H1 (cell line): ENCODE results near the gene POU5F1. TPM values are rescaled to one million over a fixed set of nuclear protein-coding genes. Genes with fewer than 3 reads are reported as not detected.

ENCODE experiments used
- CTCF ChIA-PET: fragments of 300-600 bp; sonication (Branson Sonifier 250); formaldehyde crosslinking; loops from one replicate; lab custom pipeline; 2021; ENCODE audit not compliant: partially characterized antibody; lab: Charles Lee
- POLR2A ChIA-PET: fragments of 300-600 bp; sonication (Branson Sonifier 250); formaldehyde crosslinking; loops from one replicate; lab custom pipeline; 2021; ENCODE audit warnings: inconsistent platforms; ENCODE audit not compliant: partially characterized antibody; lab: Charles Lee
- DNase-seq, 2 experiments: peaks; one replicate each; pipeline versions ENCODE4 v3.0.0 to v3.0.0-alpha.2; 2010 to 2022; ENCODE audit warnings: low spot score in 2 of 2, low read depth in 1 of 2, mixed read lengths in 1 of 2
- FAIRE-seq: peaks from 2 replicates; lab custom pipeline; 2011; peaks lifted over from hg19 to GRCh38; lab: Jason Lieb, UNC
- H2AFZ ChIP-seq: 2 replicates; pipeline ENCODE4 v1.8.1; 2012; ENCODE audit warnings: low read length, inconsistent platforms
- H2AK5ac ChIP-seq: 2 replicates; pipeline ENCODE4 v1.6.1; 2013; ENCODE audit warnings: low read depth, low read length
- H2BK120ac ChIP-seq: replicated peaks from 2 replicates; pipeline ENCODE3; 2013; ENCODE audit warnings: low read depth, low read length, inconsistent platforms
- H2BK12ac ChIP-seq: 2 replicates; pipeline ENCODE4 v1.6.1; 2013; ENCODE audit warnings: low read depth, low read length
- H2BK15ac ChIP-seq: 2 replicates; pipeline ENCODE4 v1.6.1; 2013; ENCODE audit warnings: low read length
- H2BK20ac ChIP-seq: 2 replicates; pipeline ENCODE4 v1.6.1; 2013; ENCODE audit warnings: low read length
- H2BK5ac ChIP-seq: 2 replicates; pipeline ENCODE4 v1.6.1; 2013; ENCODE audit warnings: low read depth, low read length
- H3K14ac ChIP-seq: 2 replicates; pipeline ENCODE4 v1.6.1; 2013; ENCODE audit warnings: inconsistent platforms; ENCODE audit not compliant: insufficient read length
- H3K18ac ChIP-seq: 2 replicates; pipeline ENCODE4 v1.6.1; 2013; ENCODE audit warnings: low read length; ENCODE audit errors: extremely low read depth
- H3K23ac ChIP-seq: 2 replicates; pipeline ENCODE4 v1.6.1; 2013; ENCODE audit warnings: inconsistent platforms; ENCODE audit not compliant: insufficient read length
- H3K23me2 ChIP-seq: 2 replicates; pipeline ENCODE4 v1.6.1; 2013; ENCODE audit warnings: low read depth, low read length
- H3K27ac ChIP-seq: 2 replicates; pipeline ENCODE4 v1.6.1; 2011; ENCODE audit warnings: low read depth, low read length, inconsistent platforms
- H3K27me3 ChIP-seq, 4 experiments: replicated peaks in 1 of 4; 1 replicate in 1 of 4; 2 replicates in 3 of 4; pipeline versions ENCODE4 v1.6.1 to v1.8.1; 2011 to 2013; ENCODE audit warnings: low read length in 3 of 4, mild to moderate bottlenecking in 3 of 4, inconsistent platforms in 2 of 4, mixed read lengths in 2 of 4, moderate library complexity in 1 of 4; ENCODE audit not compliant: control insufficient read depth in 3 of 4, insufficient read depth in 3 of 4; ENCODE audit errors: extremely low read depth in 1 of 4
- H3K36me3 ChIP-seq, 4 experiments: 2 replicates each; pipeline versions ENCODE4 v1.6.1 to v1.8.1; 2011 to 2013; ENCODE audit warnings: mild to moderate bottlenecking in 4 of 4, low read length in 3 of 4, moderate library complexity in 2 of 4, control low read depth in 1 of 4, inconsistent platforms in 1 of 4; ENCODE audit not compliant: insufficient read depth in 4 of 4, control insufficient read depth in 2 of 4
- H3K4ac ChIP-seq: replicated peaks from 2 replicates; pipeline ENCODE3; 2013; ENCODE audit warnings: low read length, low read depth, mixed read lengths, inconsistent platforms; ENCODE audit not compliant: insufficient read length
- H3K4me1 ChIP-seq, 4 experiments: replicated peaks in 1 of 4; 1 replicate in 1 of 4; 2 replicates in 3 of 4; pipeline versions ENCODE4 v1.6.1 to v1.8.1; 2011 to 2013; ENCODE audit warnings: low read length in 3 of 4, inconsistent platforms in 2 of 4, mixed read lengths in 1 of 4; ENCODE audit not compliant: insufficient read depth in 4 of 4, control insufficient read depth in 3 of 4
- H3K4me2 ChIP-seq, 2 experiments: 2 replicates each; pipeline versions ENCODE4 v1.6.1 to v1.8.1; 2011 to 2013; ENCODE audit warnings: low read depth in 2 of 2, low read length in 2 of 2, control low read depth in 1 of 2, inconsistent platforms in 1 of 2, mild to moderate bottlenecking in 1 of 2; ENCODE audit not compliant: insufficient read depth in 1 of 2
- H3K4me3 ChIP-seq, 4 experiments: fragments of 200-600, 300-600 bp in 1 of 4; sonication (generic), shearing (Covaris generic), sonication (Bioruptor Twin) in 1 of 4; 2 replicates each; pipeline versions ENCODE4 v1.5.1 to v1.8.1; 2011 to 2016; ENCODE audit warnings: low read length in 4 of 4, low read depth in 3 of 4, control low read depth in 2 of 4, inconsistent platforms in 2 of 4, mild to moderate bottlenecking in 2 of 4, mixed read lengths in 1 of 4, moderate library complexity in 1 of 4; ENCODE audit not compliant: insufficient read depth in 2 of 4; ENCODE audit errors: extremely low read depth in 1 of 4
- H3K56ac ChIP-seq: replicated peaks from 2 replicates; pipeline ENCODE3; 2013; ENCODE audit warnings: low read depth, mild to moderate bottlenecking, mixed read lengths, low read length, inconsistent platforms; ENCODE audit not compliant: insufficient read length
- H3K79me1 ChIP-seq: 2 replicates; pipeline ENCODE4 v1.6.1; 2013; ENCODE audit warnings: low read depth, low read length, control low read depth
- H3K79me2 ChIP-seq, 2 experiments: 2 replicates each; pipeline versions ENCODE4 v1.6.1 to v1.8.1; 2012 to 2013; ENCODE audit warnings: low read length in 2 of 2, mild to moderate bottlenecking in 2 of 2, inconsistent platforms in 1 of 2; ENCODE audit not compliant: insufficient read depth in 2 of 2, control insufficient read depth in 1 of 2
- H3K9ac ChIP-seq, 4 experiments: replicated peaks in 1 of 4; 1 replicate in 1 of 4; 2 replicates in 3 of 4; pipeline versions ENCODE4 v1.6.1 to v1.8.1; 2011 to 2013; ENCODE audit warnings: low read depth in 3 of 4, low read length in 3 of 4, control low read depth in 2 of 4, mild to moderate bottlenecking in 2 of 4, moderate library complexity in 2 of 4, inconsistent platforms in 1 of 4; ENCODE audit errors: extremely low read depth in 1 of 4
- H3K9me3 ChIP-seq, 2 experiments: 2 replicates each; pipeline versions ENCODE4 v1.6.1 to v1.8.1; 2012 to 2013; ENCODE audit warnings: mild to moderate bottlenecking in 2 of 2, moderate library complexity in 2 of 2, control low read depth in 1 of 2, inconsistent platforms in 1 of 2, low read depth in 1 of 2, low read length in 1 of 2, mixed read lengths in 1 of 2; ENCODE audit not compliant: insufficient read depth in 2 of 2
- H4K20me1 ChIP-seq, 2 experiments: replicated peaks in 1 of 2; 2 replicates each; pipeline versions ENCODE3 to v1.8.1; 2011 to 2013; ENCODE audit warnings: inconsistent platforms in 2 of 2, low read length in 2 of 2, mild to moderate bottlenecking in 1 of 2; ENCODE audit not compliant: insufficient read depth in 2 of 2, control insufficient read depth in 1 of 2
- H4K5ac ChIP-seq: 2 replicates; pipeline ENCODE4 v1.6.1; 2013; ENCODE audit warnings: low read length, low read depth, mixed read lengths, inconsistent platforms; ENCODE audit not compliant: insufficient read length
- H4K8ac ChIP-seq: 2 replicates; pipeline ENCODE4 v1.8.0; 2013; ENCODE audit warnings: mild to moderate bottlenecking, moderate library complexity, low read length, inconsistent platforms; ENCODE audit not compliant: insufficient read depth; ENCODE audit errors: extremely low read depth
- H4K91ac ChIP-seq: replicated peaks from 2 replicates; pipeline ENCODE3; 2013; ENCODE audit warnings: low read length, mixed read lengths, inconsistent platforms; ENCODE audit not compliant: insufficient read length
- EP300 ChIP-seq, 2 experiments: IDR thresholded peaks; 1 replicate in 1 of 2; 2 replicates in 1 of 2; pipeline ENCODE4 v1.6.1; 2011 to 2012; ENCODE audit warnings: low read depth in 2 of 2, low read length in 2 of 2, mild to moderate bottlenecking in 2 of 2, borderline replicate concordance in 1 of 2, inconsistent platforms in 1 of 2, moderate library complexity in 1 of 2
- EZH2 ChIP-seq: fragments of 200-600 bp; sonication (generic); IDR thresholded peaks from 2 replicates; pipeline ENCODE4 v1.7.1; 2012; ENCODE audit warnings: low read depth, mild to moderate bottlenecking, moderate library complexity, low read length, inconsistent platforms; ENCODE audit not compliant: severe bottlenecking
- POLR2AphosphoS5 ChIP-seq: IDR thresholded peaks from 2 replicates; pipeline ENCODE4 v1.6.1; 2011; ENCODE audit warnings: low read depth, low read length
- RBBP5 ChIP-seq: IDR thresholded peaks from 2 replicates; pipeline ENCODE4 v1.7.1; 2012; ENCODE audit warnings: low read depth, mild to moderate bottlenecking, inconsistent platforms, low read length, moderate library complexity, borderline replicate concordance
- RNF2 ChIP-seq: fragments of 200-900, 300-1000 bp; sonication (generic); IDR thresholded peaks from 2 replicates; pipeline ENCODE4 v1.7.1; 2016; ENCODE audit warnings: borderline replicate concordance, low read depth, mild to moderate bottlenecking, antibody characterized with exemption, low read length; ENCODE audit not compliant: poor library complexity, severe bottlenecking; ENCODE audit errors: missing control alignments
- RXRA ChIP-seq: IDR thresholded peaks from 2 replicates; pipeline ENCODE4 v1.6.1; 2011; ENCODE audit warnings: low read depth, mild to moderate bottlenecking, low read length, moderate library complexity; ENCODE audit not compliant: insufficient read depth
- SP1 ChIP-seq: IDR thresholded peaks from 2 replicates; pipeline ENCODE4 v1.6.1; 2011; ENCODE audit warnings: low read depth, low read length
- TCF12 ChIP-seq: IDR thresholded peaks from 2 replicates; pipeline ENCODE4 v1.6.1; 2011; ENCODE audit warnings: low read depth, mild to moderate bottlenecking, low read length
- TEAD4 ChIP-seq: IDR thresholded peaks from 2 replicates; pipeline ENCODE4 v1.6.1; 2012; ENCODE audit warnings: low read depth, low read length, inconsistent platforms, mixed read lengths
- WGBS, 2 experiments: shearing (Covaris generic) in 1 of 2; methylation state at CpG; one replicate each; pipeline versions ENCODE4 v1.1.6 to v1.1.7; 2013 to 2015; ENCODE audit warnings: low lambda C conversion rate in 2 of 2, mixed read lengths in 2 of 2, inconsistent platforms in 1 of 2, low coverage in 1 of 2, missing lambda C conversion rate in 1 of 2; ENCODE audit not compliant: insufficient replicate concordance in 2 of 2, insufficient coverage in 1 of 2, insufficient read length in 1 of 2; ENCODE audit errors: extremely low coverage in 1 of 2, missing lambda C conversion rate in 1 of 2; 5-methylcytosine and 5-hydroxymethylcytosine counted together
- long read RNA-seq, 2 experiments: library from RNA in 1 of 2; library from capped mRNA in 1 of 2; stranded (forward); transcript quantifications; one replicate each; pipeline ENCODE4 v2.0.0, GENCODE V29; 2021; ENCODE audit warnings: inconsistent platforms in 1 of 2
- polyA minus RNA-seq, 3 experiments: library from RNA; depleted of rRNA, polyadenylated mRNA; stranded (reverse); fragments of >200 nt; gene quantifications; 1 replicate in 2 of 3; 2 replicates in 1 of 3; pipeline ENCODE4 v1.2.3, GENCODE V29; 2011
- polyA plus RNA-seq, 7 experiments: library from polyadenylated mRNA; depleted of rRNA in 3 of 7; stranded (reverse) in 5 of 7; unstranded in 2 of 7; fragments of >200 nt in 5 of 7; fragments of 200-250 nt in 2 of 7; gene quantifications; 1 replicate in 5 of 7; 2 replicates in 1 of 7; 4 replicates in 1 of 7; pipeline versions ENCODE4 v1.2.1 to v1.2.3, GENCODE V29; 2011 to 2013; ENCODE audit warnings: missing spikeins in 2 of 7, mixed read lengths in 2 of 7
- total RNA-seq: library from RNA; stranded (reverse); fragmentation: NEBNext Ultra II Directional; extraction: Animal tissue kit (Norgen Biotek cat#: 25700); gene quantifications from 2 replicates; pipeline ENCODE4 v1.2.1, GENCODE V29; 2021

POU5F1 gene
- total RNA-seq (2,526 and 2,533 TPM in 2 replicates), polyA plus RNA-seq (2011; rRNA removed) (2,437 and 2,958 TPM in 2 replicates), polyA minus RNA-seq (2011; rRNA and poly(A)+ RNA removed) (686 and 909 TPM in 2 replicates)
- polyA plus RNA-seq (2011; cell fraction: cytosol; rRNA removed): 3,112 TPM
- 1,732 TPM for polyA plus RNA-seq (2011; cell fraction: nucleus; rRNA removed)
- polyA plus RNA-seq (2012, experiment 1 of 2): 1,944 to 3,021 TPM (median 2,827 TPM) in 4 replicates
- 3,585 TPM for polyA plus RNA-seq (2012, experiment 2 of 2)
- polyA plus RNA-seq (2013, experiment 1 of 2): 2,440 TPM
- polyA plus RNA-seq (2013, experiment 2 of 2): 2,561 TPM
- polyA minus RNA-seq (2011; cell fraction: cytosol; rRNA and poly(A)+ RNA removed): 545 TPM
- polyA minus RNA-seq (2011; cell fraction: nucleus; rRNA and poly(A)+ RNA removed): 413 TPM
- long read RNA-seq, experiment 1, transcript POU5F1-206 (3 exons, 2,276 nt): major isoform, 130 of 1,469 reads
- long read RNA-seq, experiment 1, transcript POU5F1-204 (4 exons, 1,723 nt): minor isoform, 56 of 1,469 reads
- long read RNA-seq, experiment 1, partial matches to known transcripts: 224 of 1,469 reads
- long read RNA-seq, experiment 1, other reads (novel, unspliced or antisense): 1,059 of 1,469 reads
- long read RNA-seq, experiment 2, transcript POU5F1-206 (3 exons, 2,276 nt): minor isoform, 7 of 4,422 reads
- long read RNA-seq, experiment 2, transcript POU5F1-201 (5 exons, 1,420 nt): major isoform, 4,269 of 4,422 reads
- long read RNA-seq, experiment 2, partial matches to known transcripts: 13 of 4,422 reads
- long read RNA-seq, experiment 2, other reads (novel, unspliced or antisense): 129 of 4,422 reads

- H3K4me1 ChIP-seq: peaks cover 22 to 37% (median 32%) of the 10 kb centered on the region in 4 experiments
- H3K9me3 ChIP-seq: no peaks in the 10 kb centered on the region
- peak within 1 kb of the TSS; percentile 81 for H4K8ac ChIP-seq
- no peaks in the 10 kb centered on the region for H3K27me3 ChIP-seq
- peaks cover 13% of the 10 kb centered on the region for H3K23me2 ChIP-seq
- ChIA-PET POLR2A (interaction anchor here (61.6 to 68.5 kb wide), 2 partner anchors 2 to 23 kb away, joined by 2251 read pairs; partner anchors contain the start of genes CCHCR1, CDSN, POU5F1 and PSORS1C1), CTCF (interaction anchor here (0.7 to 5.9 kb wide), 8 partner anchors 8 to 91 kb away, joined by 3 to 36 read pairs (median 4); partner anchors contain the start of genes CCHCR1 and TCF19)
- 7% methylated on average over 4 of the region's 9 CpGs; no CpG with 5 or more reads in 1 of the 2 experiments for WGBS, 2 experiments
- H3K27ac ChIP-seq: peak within 1 kb of the TSS; percentile 80
- H2AFZ ChIP-seq: no peak within 1 kb of the TSS
- peak within 1 kb of the TSS; percentile 100 for H2BK120ac ChIP-seq
- peak within 1 kb of the TSS; percentile 70 to 92 (median 80) for H3K4me3 ChIP-seq
- H3K9ac ChIP-seq: peak within 1 kb of the TSS; percentile 72 to 80 (median 78)
- no peak within 1 kb of the TSS; the same call in 1 of the 2 replicates for H2BK15ac ChIP-seq
- H3K14ac ChIP-seq: peak within 1 kb of the TSS; percentile 90
- H4K20me1 ChIP-seq: peaks cover 7 to 16% of the 10 kb centered on the region in 2 experiments
- H3K79me1 ChIP-seq: peaks cover 8% of the 10 kb centered on the region
- H3K79me2 ChIP-seq: peaks cover 23 to 75% of the 10 kb centered on the region in 2 experiments
- H3K4ac ChIP-seq: peak within 1 kb of the TSS; percentile 97
- H3K36me3 ChIP-seq: peaks cover 1 to 7% (median 4%) of the 10 kb centered on the region in 4 experiments; a peak in 7 of 8 replicates
- DNase-seq (peak in 1 of 2 experiments; percentile 75), FAIRE-seq (no peak)
- H3K18ac ChIP-seq: peak within 1 kb of the TSS; percentile 100
- peak within 1 kb of the TSS; percentile 87 for H4K5ac ChIP-seq
- peak within 1 kb of the TSS; percentile 100 for H2BK12ac ChIP-seq
- H2AK5ac ChIP-seq: peak within 1 kb of the TSS; percentile 98
- no peak within 1 kb of the TSS for H3K23ac ChIP-seq
- peak within 1 kb of the TSS; percentile 100 for H4K91ac ChIP-seq
- H3K4me2 ChIP-seq: peak within 1 kb of the TSS; percentile 83 to 89
- peak within 1 kb of the TSS; percentile 100 for H2BK5ac ChIP-seq
- peak within 1 kb of the TSS; percentile 100 for H2BK20ac ChIP-seq
- peak within 1 kb of the TSS; percentile 90 for H3K56ac ChIP-seq
- TF ChIP-seq RBBP5 (no peak), RXRA (no peak), POLR2AphosphoS5 (no peak), SP1 (no peak), EZH2 (no peak), TCF12 (no peak), TEAD4 (no peak), RNF2 (no peak), EP300 (IDR thresholded peaks at IDR 0.05; ENCODE audit: borderline replicate concordance in 1 of 2, low read depth in 2 of 2, low read length in 2 of 2) (no peak)
These were observed at the start of gene POU5F1 for GRCh38 chr6:31170600-31170881. Gene POU5F1 (minus strand): TSS chr6:31170682. CDS start chr6:31170620, 62 bp downstream.
